ENCODE results near the gene EHD3.

DNA sequence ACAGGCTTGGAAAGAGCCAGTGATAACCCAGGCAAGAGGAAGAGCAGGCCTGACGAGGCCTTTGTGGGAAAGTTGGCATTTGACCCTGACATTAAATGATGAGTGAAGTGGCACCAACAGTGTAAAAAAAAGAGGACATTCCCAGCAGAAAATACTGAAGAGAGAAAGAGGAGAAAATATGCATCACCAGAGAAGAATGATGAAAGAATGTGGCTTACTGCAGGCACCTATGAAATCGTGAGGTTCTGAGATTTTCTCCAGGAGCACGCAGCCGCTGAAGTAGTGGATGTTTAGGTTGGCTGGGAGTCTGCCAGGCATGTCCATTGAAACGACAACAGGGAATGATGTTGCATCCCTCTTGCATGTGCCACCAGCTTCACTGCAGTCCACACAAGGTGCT lies 13.8 kb downstream of the EHD3 start:
- TF ChIP-seq, protein P1, sequence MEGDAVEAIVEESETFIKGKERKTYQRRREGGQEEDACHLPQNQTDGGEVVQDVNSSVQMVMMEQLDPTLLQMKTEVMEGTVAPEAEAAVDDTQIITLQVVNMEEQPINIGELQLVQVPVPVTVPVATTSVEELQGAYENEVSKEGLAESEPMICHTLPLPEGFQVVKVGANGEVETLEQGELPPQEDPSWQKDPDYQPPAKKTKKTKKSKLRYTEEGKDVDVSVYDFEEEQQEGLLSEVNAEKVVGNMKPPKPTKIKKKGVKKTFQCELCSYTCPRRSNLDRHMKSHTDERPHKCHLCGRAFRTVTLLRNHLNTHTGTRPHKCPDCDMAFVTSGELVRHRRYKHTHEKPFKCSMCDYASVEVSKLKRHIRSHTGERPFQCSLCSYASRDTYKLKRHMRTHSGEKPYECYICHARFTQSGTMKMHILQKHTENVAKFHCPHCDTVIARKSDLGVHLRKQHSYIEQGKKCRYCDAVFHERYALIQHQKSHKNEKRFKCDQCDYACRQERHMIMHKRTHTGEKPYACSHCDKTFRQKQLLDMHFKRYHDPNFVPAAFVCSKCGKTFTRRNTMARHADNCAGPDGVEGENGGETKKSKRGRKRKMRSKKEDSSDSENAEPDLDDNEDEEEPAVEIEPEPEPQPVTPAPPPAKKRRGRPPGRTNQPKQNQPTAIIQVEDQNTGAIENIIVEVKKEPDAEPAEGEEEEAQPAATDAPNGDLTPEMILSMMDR (conservative IDR thresholded peaks at IDR 0.05): no peak
- no peak for TF ChIP-seq ZFX (IDR thresholded peaks at IDR 0.05)

Measured in C4-2B (cell line).